H9 (cell line): ENCODE results near the gene GSG1L2. TPM values are rescaled to one million over a fixed set of nuclear protein-coding genes. Genes with fewer than 3 reads are reported as not detected.

ENCODE experiments used
- DNase-seq: peaks from one replicate; pipeline ENCODE4 v3.0.0-alpha.2; 2017
- H2AFZ ChIP-seq: one replicate; pipeline ENCODE4 v1.6.1; 2013; ENCODE audit warnings: mild to moderate bottlenecking, low read length, control low read depth, moderate library complexity
- H2AK5ac ChIP-seq: 2 replicates; pipeline ENCODE4 v1.6.1; 2013; ENCODE audit warnings: low read length, control low read depth, mixed read lengths; ENCODE audit not compliant: insufficient read length
- H2BK120ac ChIP-seq: one replicate; pipeline ENCODE4 v1.6.1; 2013; ENCODE audit warnings: low read depth, mild to moderate bottlenecking, low read length, control low read depth, inconsistent platforms; ENCODE audit not compliant: poor library complexity, severe bottlenecking
- H2BK12ac ChIP-seq: 2 replicates; pipeline ENCODE4 v1.6.1; 2013; ENCODE audit warnings: low read length, control low read depth, mixed read lengths, low read depth; ENCODE audit not compliant: insufficient read length
- H2BK15ac ChIP-seq: 2 replicates; pipeline ENCODE4 v1.6.1; 2013; ENCODE audit warnings: low read depth, low read length, control low read depth
- H2BK20ac ChIP-seq: one replicate; pipeline ENCODE4 v1.6.1; 2013; ENCODE audit warnings: low read depth, mild to moderate bottlenecking, low read length, control low read depth, inconsistent platforms; ENCODE audit not compliant: poor library complexity, severe bottlenecking
- H2BK5ac ChIP-seq: 2 replicates; pipeline ENCODE4 v1.6.1; 2013; ENCODE audit warnings: low read length, control low read depth, mixed read lengths; ENCODE audit not compliant: insufficient read length
- H3K14ac ChIP-seq: 2 replicates; pipeline ENCODE4 v1.6.1; 2013; ENCODE audit warnings: low read length, control low read depth; ENCODE audit not compliant: insufficient read depth
- H3K18ac ChIP-seq: 2 replicates; pipeline ENCODE4 v1.6.1; 2013; ENCODE audit warnings: low read depth, mild to moderate bottlenecking, mixed read lengths, low read length, control low read depth; ENCODE audit not compliant: insufficient read length
- H3K23ac ChIP-seq: 2 replicates; pipeline ENCODE4 v1.6.1; 2013; ENCODE audit warnings: low read length, control low read depth, mixed read lengths, low read depth; ENCODE audit not compliant: insufficient read length
- H3K23me2 ChIP-seq: 2 replicates; pipeline ENCODE4 v1.6.1; 2013; ENCODE audit warnings: low read depth, mild to moderate bottlenecking, mixed read lengths, low read length, control low read depth; ENCODE audit not compliant: insufficient read length, poor library complexity, severe bottlenecking
- H3K27ac ChIP-seq: 2 replicates; pipeline ENCODE4 v1.5.1; 2013; ENCODE audit warnings: low read length, control low read depth, mixed read lengths, low read depth; ENCODE audit not compliant: insufficient read length
- H3K27me3 ChIP-seq: 2 replicates; pipeline ENCODE4 v1.6.1; 2013; ENCODE audit warnings: low read length, control low read depth, inconsistent platforms; ENCODE audit not compliant: insufficient read depth
- H3K4ac ChIP-seq: 2 replicates; pipeline ENCODE4 v1.6.1; 2013; ENCODE audit warnings: low read depth, mild to moderate bottlenecking, control low read depth, inconsistent platforms, low read length, moderate library complexity
- H3K4me1 ChIP-seq: 2 replicates; pipeline ENCODE4 v1.6.1; 2013; ENCODE audit warnings: low read length, control low read depth, inconsistent platforms; ENCODE audit not compliant: insufficient read depth
- H3K4me2 ChIP-seq: 2 replicates; pipeline ENCODE4 v1.6.1; 2013; ENCODE audit warnings: low read length, control low read depth, mixed read lengths; ENCODE audit not compliant: insufficient read length, insufficient read depth
- H3K56ac ChIP-seq: 2 replicates; pipeline ENCODE4 v1.6.1; 2013; ENCODE audit warnings: low read depth, mild to moderate bottlenecking, mixed read lengths, low read length, control low read depth; ENCODE audit not compliant: insufficient read length
- H3K79me1 ChIP-seq: 2 replicates; pipeline ENCODE4 v1.6.1; 2013; ENCODE audit warnings: low read depth, mild to moderate bottlenecking, moderate library complexity, low read length, control low read depth, inconsistent platforms; ENCODE audit not compliant: insufficient read depth, poor library complexity, severe bottlenecking
- H3K79me2 ChIP-seq: 2 replicates; pipeline ENCODE4 v1.6.1; 2013; ENCODE audit warnings: low read length, control low read depth, inconsistent platforms; ENCODE audit not compliant: insufficient read depth
- H3K9ac ChIP-seq: 2 replicates; pipeline ENCODE4 v1.6.1; 2013; ENCODE audit warnings: low read length, control low read depth, mixed read lengths; ENCODE audit not compliant: insufficient read length; ENCODE audit errors: extremely low read depth
- H3K9me3 ChIP-seq: one replicate; pipeline ENCODE4 v1.6.1; 2013; ENCODE audit warnings: low read depth, low read length, inconsistent platforms; ENCODE audit not compliant: control insufficient read depth
- H3T11ph ChIP-seq: one replicate; pipeline ENCODE4 v1.6.1; 2013; ENCODE audit warnings: mild to moderate bottlenecking, low read length, control low read depth, inconsistent platforms
- H4K20me1 ChIP-seq: one replicate; pipeline ENCODE4 v1.6.1; 2013; ENCODE audit not compliant: control insufficient read depth, insufficient read length, insufficient read depth
- H4K5ac ChIP-seq: 2 replicates; pipeline ENCODE4 v1.6.1; 2013; ENCODE audit warnings: low read depth, mild to moderate bottlenecking, mixed read lengths, low read length, control low read depth; ENCODE audit not compliant: insufficient read length
- H4K8ac ChIP-seq: replicated peaks from 2 replicates; pipeline ENCODE4 v1.6.1; 2013; ENCODE audit warnings: low read length, control low read depth, mixed read lengths, low read depth; ENCODE audit not compliant: insufficient read length
- H4K91ac ChIP-seq: 2 replicates; pipeline ENCODE4 v1.6.1; 2013; ENCODE audit warnings: low read depth, mild to moderate bottlenecking, moderate library complexity, mixed read lengths, low read length, control low read depth; ENCODE audit not compliant: insufficient read length
- H3K27ac Mint-ChIP-seq, 3 experiments: 2 replicates in 2 of 3; 3 replicates in 1 of 3; pipeline ENCODE4 v1.8.0; 2020 to 2021; ENCODE audit warnings: mixed read lengths in 3 of 3, mild to moderate bottlenecking in 1 of 3, moderate library complexity in 1 of 3
- H3K27me3 Mint-ChIP-seq: 2 replicates; pipeline ENCODE4 v1.8.0; 2021; ENCODE audit warnings: low read depth, mild to moderate bottlenecking, moderate library complexity, mixed read lengths
- H3K36me3 Mint-ChIP-seq, 3 experiments: 2 replicates in 2 of 3; 3 replicates in 1 of 3; pipeline ENCODE4 v1.8.0; 2020 to 2021; ENCODE audit warnings: low read depth in 3 of 3, mixed read lengths in 3 of 3; ENCODE audit not compliant: insufficient read depth in 1 of 3
- H3K4me1 Mint-ChIP-seq, 2 experiments: 2 replicates each; pipeline ENCODE4 v1.8.0; 2020; ENCODE audit warnings: mixed read lengths in 2 of 2
- H3K4me3 Mint-ChIP-seq, 2 experiments: 2 replicates in 1 of 2; 3 replicates in 1 of 2; pipeline ENCODE4 v1.8.0; 2020 to 2021; ENCODE audit warnings: mild to moderate bottlenecking in 2 of 2, mixed read lengths in 2 of 2, moderate library complexity in 1 of 2
- H3K9me3 Mint-ChIP-seq, 2 experiments: 2 replicates in 1 of 2; 3 replicates in 1 of 2; pipeline ENCODE4 v1.8.0; 2020; ENCODE audit warnings: mild to moderate bottlenecking in 2 of 2, mixed read lengths in 2 of 2, moderate library complexity in 1 of 2
- CTCF ChIP-seq: fragments of 200-600 bp; sonication (generic); conservative IDR thresholded peaks from 3 replicates; pipeline ENCODE4 v1.8.0; 2021; ENCODE audit warnings: antibody characterized with exemption, mild to moderate bottlenecking
- WGBS: extraction: QIAGEN DNeasy Blood & Tissue Kit; methylation state at CpG from one replicate; pipeline ENCODE4 v1.1.7; 2013; ENCODE audit warnings: missing lambda C conversion rate, low lambda C conversion rate, mixed read lengths; ENCODE audit not compliant: insufficient read length; ENCODE audit errors: extremely low coverage; 5-methylcytosine and 5-hydroxymethylcytosine counted together
- total RNA-seq: library from RNA; stranded (reverse); gene quantifications from 2 replicates; pipeline ENCODE4 v1.2.1, GENCODE V29; 2021

The GSG1L2 gene
- total RNA-seq, 1 experiment from 2014 or later, result not detected

- Histone ChIP-seq H3T11ph (no peak within 1 kb of the TSS), H2AK5ac (no peak within 1 kb of the TSS), H3K79me1 (no peaks in the 10 kb centered on the region), H3K27me3 (no peaks in the 10 kb centered on the region), H3K9me3 (no peaks in the 10 kb centered on the region), H3K79me2 (no peaks in the 10 kb centered on the region), H2BK5ac (no peak within 1 kb of the TSS), H2BK12ac (no peak within 1 kb of the TSS), H3K56ac (no peak within 1 kb of the TSS), H4K91ac (no peak within 1 kb of the TSS), H4K20me1 (no peaks in the 10 kb centered on the region), H3K4ac (no peak within 1 kb of the TSS), H3K14ac (no peak within 1 kb of the TSS; the same call in 1 of the 2 replicates), H3K4me1 (no peaks in the 10 kb centered on the region), H3K9ac (no peak within 1 kb of the TSS), H3K23ac (no peak within 1 kb of the TSS), H2BK15ac (no peak within 1 kb of the TSS), H3K23me2 (no peaks in the 10 kb centered on the region), H4K5ac (no peak within 1 kb of the TSS), H2BK120ac (no peak within 1 kb of the TSS), H3K4me2 (no peak within 1 kb of the TSS), H2AFZ (no peak within 1 kb of the TSS), H3K27ac (no peak within 1 kb of the TSS), H3K18ac (no peak within 1 kb of the TSS), H4K8ac (no peak within 1 kb of the TSS), H2BK20ac (no peak within 1 kb of the TSS)
- Mint-ChIP-seq H3K4me1 (peaks cover 0 to 3% of the 10 kb centered on the region in 2 experiments; a peak in 1 of 4 replicates), H3K36me3 (no peaks in the 10 kb centered on the region), H3K9me3 (no peaks in the 10 kb centered on the region), H3K27me3 (peaks cover 2% of the 10 kb centered on the region), H3K27ac (no peak within 1 kb of the TSS), H3K4me3 (no peak within 1 kb of the TSS)
- no peak for DNase-seq
- no peak for TF ChIP-seq CTCF
- no CpG with 5 or more reads among the region's 15 CpGs for WGBS
Observed at GRCh38 chr17:9790889-9791876, 30.7 kb downstream of the GSG1L2 start, which contains the start of gene DHRS7C. Gene DHRS7C (minus strand): TSS chr17:9791592. CDS start chr17:9791284, 308 bp downstream.
